M059J (cell line): ENCODE data around the gene TIGAR. TPM values are rescaled to one million over a fixed set of nuclear protein-coding genes. Genes with fewer than 3 reads are reported as not detected.

Source experiments
- DNase-seq: peaks from one replicate; pipeline ENCODE4 v3.0.0-alpha.2; 2012; ENCODE audit warnings: low read depth
- total RNA-seq: library from RNA; depleted of rRNA; stranded (reverse); fragments of >200 nt; shearing (Covaris generic); gene quantifications from 2 replicates; pipeline ENCODE4 v1.2.3, GENCODE V29; 2014; rRNA removed

Gene TIGAR
- total RNA-seq, 1 experiment from 2014 or later: 11.5 TPM

GRCh38 chr12:4378772-4379171 is 57.8 kb downstream of the TIGAR start:
- no peak for DNase-seq

DNA sequence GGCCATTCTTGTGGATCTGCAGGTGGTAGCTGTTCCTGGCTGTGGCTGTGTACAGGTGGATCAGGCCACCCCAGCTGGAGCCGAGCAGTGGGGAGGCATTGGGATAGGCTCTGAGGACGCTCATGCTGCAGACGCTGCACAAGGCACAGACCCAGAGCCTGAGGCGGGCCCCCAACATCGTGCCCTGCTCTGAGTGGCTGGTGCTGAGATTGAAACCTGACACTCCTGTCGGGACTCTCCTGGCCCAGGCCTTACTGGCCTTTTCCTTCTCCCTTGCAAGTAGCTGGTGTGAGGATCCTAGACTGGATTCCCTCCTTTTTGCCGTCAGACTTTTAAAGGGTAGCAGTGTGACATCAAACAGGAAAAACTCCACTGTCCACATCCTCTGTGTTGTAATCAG is 58.4 kb downstream of the TIGAR start, which contains the start of gene FGF23:
TSS of gene FGF23 (minus strand) at position 308 of the 400 bp plus-strand sequence. CDS start at position 178, 130 bp downstream.
- DNase-seq: peak; percentile 19

GRCh38 chr12:4380332-4380731 is 59.3 kb downstream of the TIGAR start:
- DNase-seq: no peak

GRCh38 chr12:4383304-4383865 is 62.4 kb downstream of the TIGAR start:
- no peak for DNase-seq

DNA sequence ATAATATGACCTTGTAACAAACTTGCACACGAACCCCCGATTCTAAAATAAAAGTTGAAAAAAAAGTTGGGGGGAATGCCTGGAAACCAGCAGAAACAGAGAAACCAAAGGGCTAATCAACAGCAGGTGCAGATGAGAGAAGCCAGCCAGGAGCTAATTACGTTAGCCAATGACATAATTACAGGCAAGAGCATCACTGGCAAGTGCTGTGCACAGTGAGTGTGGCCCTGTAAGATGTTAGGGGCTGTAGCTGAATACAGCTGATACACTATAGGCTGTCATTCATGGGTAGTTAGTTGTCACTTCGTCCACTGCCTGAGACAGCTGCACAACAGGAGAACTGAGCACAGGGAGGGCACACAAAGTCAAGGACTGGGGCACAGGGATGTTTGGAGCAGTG is 65.8 kb downstream of the TIGAR start:
- no peak for DNase-seq

DNA sequence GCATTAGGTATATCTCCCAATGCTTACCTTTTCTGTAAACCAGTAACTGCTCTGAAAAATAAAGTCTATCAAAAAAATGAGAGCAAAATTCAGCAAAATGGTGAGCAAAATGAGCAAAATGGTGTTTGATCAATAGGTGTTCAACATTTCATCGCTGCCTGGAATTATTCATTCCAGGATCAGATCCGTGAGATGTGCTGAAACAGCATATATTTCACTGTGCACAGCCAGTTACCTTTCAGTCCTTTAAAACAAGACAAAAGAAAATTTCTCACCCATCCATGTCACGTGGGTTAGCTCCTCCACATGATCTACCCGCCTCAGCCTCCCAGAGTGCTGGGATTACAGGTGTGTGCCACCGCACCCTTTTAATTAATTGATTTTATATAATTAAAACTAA is 66.6 kb downstream of the TIGAR start:
- DNase-seq: no peak

DNA sequence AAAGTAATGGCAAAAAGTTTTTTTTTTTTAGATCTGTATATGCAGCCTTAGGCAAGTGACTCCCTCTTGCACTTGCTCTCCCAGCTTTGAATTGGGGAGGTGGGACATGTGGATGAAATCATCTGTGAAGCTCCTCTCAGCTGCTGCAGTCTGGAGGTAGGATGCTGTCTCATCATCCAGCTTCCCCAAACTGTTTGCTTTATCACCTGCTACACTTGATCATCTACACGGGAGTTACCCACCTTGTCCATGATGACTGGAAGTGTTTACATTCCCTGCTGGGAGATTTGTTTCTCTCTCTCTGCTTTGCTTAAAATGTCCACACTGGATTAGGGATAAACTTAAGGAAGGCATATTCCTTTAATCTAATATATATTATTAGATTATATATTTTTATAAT is 67.0 kb downstream of the TIGAR start:
- DNase-seq: no peak

DNA sequence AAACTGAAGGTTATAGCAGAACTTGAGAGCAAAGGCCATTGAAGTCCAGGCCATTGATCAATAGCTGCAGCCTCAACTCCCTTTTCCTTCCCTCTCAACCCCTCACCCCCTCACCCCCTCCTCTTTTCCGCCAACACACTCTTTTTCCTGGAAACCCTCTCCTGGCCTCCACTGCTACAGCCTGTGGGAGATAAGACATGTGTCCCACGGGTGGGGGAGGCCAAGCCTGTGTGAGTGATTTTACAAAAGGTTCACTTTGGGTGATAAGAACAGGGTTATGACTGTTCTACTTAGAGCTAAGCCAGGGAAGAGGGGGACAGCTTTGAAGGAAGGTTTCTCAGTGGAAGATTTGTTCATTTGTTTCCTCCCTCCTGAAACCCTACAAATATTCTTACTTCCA is 67.6 kb downstream of the TIGAR start:
- DNase-seq: no peak

- no peak for DNase-seq
Observed at GRCh38 chr12:4392223-4392742, 71.3 kb downstream of the TIGAR start.

DNA sequence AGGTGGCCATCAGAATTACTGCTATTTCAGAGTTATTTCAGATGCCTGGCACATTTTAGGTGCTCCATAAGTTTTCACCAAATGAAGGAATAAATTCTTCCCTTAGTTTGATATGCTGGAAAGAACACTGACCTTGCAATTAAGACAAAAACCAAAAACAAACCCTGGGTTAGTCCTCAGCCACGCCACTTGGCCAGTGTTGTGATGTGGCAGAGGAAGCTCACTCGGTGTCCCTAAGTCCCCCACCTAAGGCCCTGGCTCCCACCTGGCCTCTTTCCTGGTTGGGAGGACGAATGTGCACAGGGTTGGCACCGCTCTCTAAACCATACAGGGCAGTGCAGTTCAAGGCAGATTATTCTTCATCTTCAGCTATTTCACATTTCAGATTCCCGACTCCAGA is 72.2 kb downstream of the TIGAR start:
- DNase-seq: no peak

GRCh38 chr12:4395818-4396217 is 74.8 kb downstream of the TIGAR start:
- no peak for DNase-seq

DNA sequence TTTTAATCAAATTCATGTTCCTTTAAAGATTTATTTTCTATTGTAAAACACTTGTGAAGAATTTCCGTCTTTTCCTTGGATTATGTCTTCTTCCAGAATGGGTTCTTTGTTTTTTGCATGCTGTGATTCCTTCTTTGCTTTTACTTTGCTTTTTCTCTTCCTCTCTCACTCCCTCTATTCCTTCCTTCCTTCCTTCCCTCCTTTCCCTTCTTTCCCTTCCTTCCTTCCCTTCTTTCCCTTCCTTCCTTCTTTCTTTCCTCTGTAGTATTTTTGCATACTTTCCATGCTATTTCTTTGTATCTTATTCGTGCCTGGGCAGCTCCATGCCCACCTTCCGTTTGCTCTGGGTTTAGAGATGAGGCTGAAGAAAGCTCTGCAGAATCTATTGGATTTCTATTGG is 80.1 kb downstream of the TIGAR start:
- no peak for DNase-seq

DNA sequence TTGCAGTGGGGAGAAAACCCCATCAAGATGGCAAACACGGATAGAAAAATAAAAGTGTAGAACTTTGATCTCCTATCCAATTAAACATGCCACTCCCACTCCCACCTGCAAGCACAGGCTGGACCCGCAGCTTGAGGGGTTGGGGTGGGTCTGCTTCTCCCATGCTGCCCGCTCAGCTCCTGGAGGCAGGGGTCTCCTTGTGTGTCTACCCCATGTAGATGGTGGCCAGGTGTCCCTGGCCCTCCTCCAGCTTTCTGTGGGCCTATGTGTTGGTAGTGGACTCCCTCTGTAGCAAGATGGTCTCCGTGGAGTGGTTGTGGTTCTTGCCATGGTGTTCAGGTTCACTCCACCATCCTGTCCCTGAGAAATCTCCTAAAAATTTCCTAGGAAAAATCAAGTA is 82.0 kb downstream of the TIGAR start:
- no peak for DNase-seq

Other genes with a start within 250 kb of the TIGAR start
- gene CCND2, start 47.5 kb upstream of the TIGAR start, total RNA-seq: not detected in 2 replicates
- not detected in 2 replicates for gene FGF23, start 58.5 kb downstream of the TIGAR start, total RNA-seq
- gene FGF6, start 124.6 kb downstream of the TIGAR start, total RNA-seq: not detected in 2 replicates
- gene RAD51AP1, start 217.7 kb downstream of the TIGAR start, total RNA-seq: 63.4 and 66.7 TPM in 2 replicates
- gene DYRK4, start 241.0 kb downstream of the TIGAR start, total RNA-seq: 52.6 and 54.0 TPM in 2 replicates